ENCODE results near the gene NPAS3.

GRCh38 chr14:33736299-33736825 is 797.7 kb downstream of the NPAS3 start:
- TF ChIP-seq, protein P1, sequence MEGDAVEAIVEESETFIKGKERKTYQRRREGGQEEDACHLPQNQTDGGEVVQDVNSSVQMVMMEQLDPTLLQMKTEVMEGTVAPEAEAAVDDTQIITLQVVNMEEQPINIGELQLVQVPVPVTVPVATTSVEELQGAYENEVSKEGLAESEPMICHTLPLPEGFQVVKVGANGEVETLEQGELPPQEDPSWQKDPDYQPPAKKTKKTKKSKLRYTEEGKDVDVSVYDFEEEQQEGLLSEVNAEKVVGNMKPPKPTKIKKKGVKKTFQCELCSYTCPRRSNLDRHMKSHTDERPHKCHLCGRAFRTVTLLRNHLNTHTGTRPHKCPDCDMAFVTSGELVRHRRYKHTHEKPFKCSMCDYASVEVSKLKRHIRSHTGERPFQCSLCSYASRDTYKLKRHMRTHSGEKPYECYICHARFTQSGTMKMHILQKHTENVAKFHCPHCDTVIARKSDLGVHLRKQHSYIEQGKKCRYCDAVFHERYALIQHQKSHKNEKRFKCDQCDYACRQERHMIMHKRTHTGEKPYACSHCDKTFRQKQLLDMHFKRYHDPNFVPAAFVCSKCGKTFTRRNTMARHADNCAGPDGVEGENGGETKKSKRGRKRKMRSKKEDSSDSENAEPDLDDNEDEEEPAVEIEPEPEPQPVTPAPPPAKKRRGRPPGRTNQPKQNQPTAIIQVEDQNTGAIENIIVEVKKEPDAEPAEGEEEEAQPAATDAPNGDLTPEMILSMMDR (IDR thresholded peaks at IDR 0.05): no peak
- TF ChIP-seq POLR2A (IDR thresholded peaks at IDR 0.05): no peak
